ENCODE measurements around the gene NSD2. TPM values are rescaled to one million over a fixed set of nuclear protein-coding genes. Genes with fewer than 3 reads are reported as not detected.

The NSD2 gene
- total RNA-seq, 1 experiment from 2014 or later = 71.9 TPM

GRCh38 chr4:1864076-1865008 lies 6.9 kb upstream of the NSD2 start:
- DNase-seq (ENCODE audit: low read depth) = no peak

GRCh38 chr4:1866189-1866661 lies 5.0 kb upstream of the NSD2 start:
- DNase-seq (ENCODE audit: low read depth) = no peak

GRCh38 chr4:1868293-1868692 lies 2.9 kb upstream of the NSD2 start:
- no peak for DNase-seq (ENCODE audit: low read depth)

- no peak for DNase-seq (ENCODE audit: low read depth)
Observed at GRCh38 chr4:1868912-1869311, 2.3 kb upstream of the NSD2 start.

- no peak for DNase-seq (ENCODE audit: low read depth)
Observed at GRCh38 chr4:1869530-1870327, 1.5 kb upstream of the NSD2 start.

- DNase-seq (ENCODE audit: low read depth) = peak; percentile 81
Observed at GRCh38 chr4:1870328-1870577, 940 bp upstream of the NSD2 start.

- peak; percentile 28 for DNase-seq (ENCODE audit: low read depth)
Observed at GRCh38 chr4:1871471-1872021, 353 bp downstream of the NSD2 start.

- peak; percentile 83 for DNase-seq (ENCODE audit: low read depth)
Observed at GRCh38 chr4:1872870-1873269, 1.7 kb downstream of the NSD2 start.

GRCh38 chr4:1873291-1873690 lies 2.1 kb downstream of the NSD2 start:
- DNase-seq (ENCODE audit: low read depth) = no peak

GRCh38 chr4:1873776-1874175 lies 2.6 kb downstream of the NSD2 start:
- DNase-seq (ENCODE audit: low read depth) = no peak

GRCh38 chr4:1874201-1874600 lies 3.0 kb downstream of the NSD2 start:
- no peak for DNase-seq (ENCODE audit: low read depth)

- DNase-seq (ENCODE audit: low read depth) = no peak
Observed at GRCh38 chr4:1879485-1879884, 8.3 kb downstream of the NSD2 start.

- peak; percentile 26 for DNase-seq (ENCODE audit: low read depth)
Observed at GRCh38 chr4:1880332-1880731, 9.1 kb downstream of the NSD2 start.

GRCh38 chr4:1882850-1883271 lies 11.7 kb downstream of the NSD2 start:
- DNase-seq (ENCODE audit: low read depth) = no peak

- no peak for DNase-seq (ENCODE audit: low read depth)
Observed at GRCh38 chr4:1883583-1883982, 12.4 kb downstream of the NSD2 start.

- DNase-seq (ENCODE audit: low read depth) = no peak
Observed at GRCh38 chr4:1885414-1885813, 14.2 kb downstream of the NSD2 start.

GRCh38 chr4:1887052-1887451 lies 15.9 kb downstream of the NSD2 start:
- DNase-seq (ENCODE audit: low read depth) = no peak

- DNase-seq (ENCODE audit: low read depth) = no peak
Observed at GRCh38 chr4:1890979-1891570, 19.9 kb downstream of the NSD2 start.

- DNase-seq (ENCODE audit: low read depth) = no peak
Observed at GRCh38 chr4:1895971-1896657, 24.9 kb downstream of the NSD2 start.

- DNase-seq (ENCODE audit: low read depth) = no peak
Observed at GRCh38 chr4:1896658-1896991, 25.4 kb downstream of the NSD2 start.

GRCh38 chr4:1898007-1898406 lies 26.8 kb downstream of the NSD2 start:
- no peak for DNase-seq (ENCODE audit: low read depth)

- DNase-seq (ENCODE audit: low read depth) = no peak
Observed at GRCh38 chr4:1898681-1899080, 27.5 kb downstream of the NSD2 start.
